Activated naive CD4-positive, alpha-beta T cell (primary cell): ENCODE data around the gene MDM2.

Source experiments
- DNase-seq, 4 experiments: peaks; one replicate each; lab custom pipeline; 2025; lab: John Stamatoyannopoulos, UW

MDM2 gene

GRCh38 chr12:68807576-68808387 lies at the start of gene MDM2:
Gene MDM2, plus strand, starts transcription at chr12:68808177. Its CDS starts 301 bp downstream, at chr12:68808478.
- DNase-seq, result peak; percentile 80 to 95 (median 90)

DNA sequence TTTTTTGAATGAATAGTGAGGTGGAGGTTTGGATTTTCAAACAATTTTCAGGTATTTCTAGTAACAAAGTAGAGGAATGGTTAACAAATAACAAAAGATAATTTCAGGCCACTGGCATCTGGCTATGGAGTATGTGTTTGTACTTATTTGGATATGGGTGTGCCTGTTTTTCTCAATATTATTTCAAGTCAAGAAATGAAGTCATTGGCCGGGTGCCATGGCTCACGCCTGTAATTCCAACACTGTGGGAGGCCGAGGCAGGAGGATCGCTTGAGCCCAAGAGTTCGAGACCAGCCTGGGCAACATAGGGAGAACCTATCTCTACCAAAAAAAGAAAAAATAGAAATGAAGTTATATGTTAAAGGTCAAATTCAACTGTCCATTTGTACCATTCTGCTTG lies 48.1 kb upstream of the MDM2 start:
- DNase-seq, result no peak

GRCh38 chr12:68760806-68761441 lies 47.1 kb upstream of the MDM2 start:
- DNase-seq, result no peak

DNA sequence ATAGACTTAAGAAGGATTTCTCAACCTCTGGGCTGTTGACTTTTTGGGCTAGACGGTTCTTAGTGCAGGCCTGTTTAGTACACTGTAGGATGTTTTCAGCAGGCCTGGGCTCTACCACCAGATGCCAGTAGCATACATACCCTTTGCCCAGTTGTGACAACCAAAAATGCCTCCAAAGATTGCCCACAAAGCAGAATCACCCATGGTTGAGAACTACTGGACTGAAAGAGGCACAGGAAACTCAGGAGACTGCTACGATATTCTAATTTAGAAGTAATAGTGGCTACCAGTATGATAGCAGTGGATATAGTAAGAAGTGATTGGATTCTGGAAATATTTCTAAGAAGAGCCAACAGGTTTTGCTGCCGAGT lies 46.5 kb upstream of the MDM2 start:
- no peak for DNase-seq

- no peak for DNase-seq
Measured at GRCh38 chr12:68761901-68762630, 45.9 kb upstream of the MDM2 start.

DNA sequence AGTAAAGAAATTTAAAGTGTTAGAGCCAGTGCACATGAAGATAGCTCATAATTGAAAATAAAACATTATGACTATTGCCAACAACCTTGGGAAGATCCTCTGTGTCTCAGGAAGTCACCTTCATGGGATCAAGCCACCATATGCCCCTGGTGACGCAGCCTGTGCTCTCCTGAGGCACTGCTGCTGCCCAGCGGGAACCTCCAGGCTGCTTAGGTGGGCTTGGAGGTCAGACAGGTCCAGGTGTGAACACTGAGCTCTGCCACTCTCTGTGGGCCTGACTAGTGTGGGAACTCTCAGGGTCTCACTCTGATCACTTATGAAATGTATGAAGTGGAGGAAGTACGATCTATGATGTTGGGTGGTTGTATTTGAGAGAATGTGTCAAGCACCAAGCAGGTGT lies 45.3 kb upstream of the MDM2 start:
- no peak for DNase-seq

DNA sequence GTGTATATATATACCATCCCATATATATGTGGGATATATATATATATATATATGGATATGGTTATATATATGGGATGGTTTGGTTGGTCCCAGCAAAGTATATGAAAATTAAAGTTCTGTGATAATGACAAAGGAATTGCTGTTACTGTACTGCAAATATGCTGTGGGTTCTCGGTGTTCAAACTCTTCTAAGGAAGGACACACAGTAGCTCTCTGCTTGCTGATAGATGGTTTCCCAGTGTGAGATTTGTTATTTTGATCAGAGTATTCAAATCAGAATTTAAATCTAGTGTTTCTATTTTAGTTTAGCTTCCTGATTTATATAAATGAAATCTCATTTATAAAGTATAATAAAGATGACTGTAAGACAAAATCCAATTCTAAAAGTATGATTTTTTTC lies 42.3 kb upstream of the MDM2 start:
- DNase-seq, result no peak

DNA sequence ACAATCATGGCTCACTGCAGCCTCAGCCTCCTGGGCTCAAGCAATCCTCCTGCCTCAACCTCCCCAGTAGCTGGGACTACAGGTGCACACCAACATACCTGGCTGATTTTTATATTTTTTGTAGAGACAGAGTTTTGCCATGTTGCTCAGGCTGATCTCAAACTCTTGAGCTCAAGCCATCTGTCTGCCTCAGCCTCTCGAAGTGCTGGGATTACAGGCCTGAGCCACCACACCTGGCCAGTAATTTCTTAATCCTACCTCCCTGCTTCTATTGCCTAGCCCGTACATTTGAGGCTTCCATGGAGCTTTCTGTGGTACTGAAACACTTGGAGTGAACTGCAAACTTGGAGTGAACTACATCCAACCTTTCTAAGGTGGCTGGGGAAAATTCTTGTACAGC lies 41.3 kb upstream of the MDM2 start:
- no peak for DNase-seq

GRCh38 chr12:68767191-68767590 lies 40.8 kb upstream of the MDM2 start:
- no peak for DNase-seq

DNA sequence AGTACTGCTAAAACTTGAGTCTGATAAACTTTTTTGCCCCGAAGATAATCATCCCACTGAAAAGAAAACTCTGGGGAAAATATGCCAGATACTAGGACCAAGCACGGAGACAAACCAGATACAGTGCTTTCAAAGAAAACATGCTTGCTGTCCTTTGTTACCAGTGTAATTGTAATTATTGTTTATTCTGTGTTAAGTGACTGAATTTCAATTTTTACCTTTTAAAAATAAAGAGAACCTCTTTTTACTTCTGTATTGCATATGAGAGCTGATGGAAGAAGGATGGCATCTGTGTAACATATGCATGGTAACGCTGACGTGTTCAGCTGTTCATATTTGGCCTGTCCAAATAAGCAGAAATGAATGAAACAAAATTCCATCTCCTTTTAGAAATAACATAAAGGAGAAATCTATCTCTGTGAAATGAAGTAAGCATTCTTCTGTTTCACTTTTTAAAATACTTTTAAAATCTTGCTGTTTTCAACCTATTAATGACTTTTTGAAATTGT lies 39.5 kb upstream of the MDM2 start:
- no peak for DNase-seq

DNA sequence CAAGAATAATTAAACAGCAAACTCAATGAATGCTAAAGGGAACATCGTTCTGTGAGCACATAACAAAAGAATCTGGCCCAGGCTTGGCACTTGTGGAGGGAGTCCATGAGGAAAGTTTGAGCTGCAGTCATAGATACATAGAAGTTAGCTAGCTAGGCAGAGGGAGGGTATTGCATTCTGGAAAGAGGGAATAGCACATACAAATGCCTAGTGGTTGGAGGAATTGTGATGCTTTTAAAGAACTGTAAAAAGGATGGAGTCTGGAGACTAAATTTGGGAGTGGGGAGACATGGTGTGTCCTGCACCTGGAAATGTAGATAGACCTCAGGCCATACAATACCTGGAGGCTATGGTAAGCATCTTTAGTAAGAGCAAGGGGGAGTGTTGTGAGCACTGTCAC lies 38.0 kb upstream of the MDM2 start:
- DNase-seq, result no peak

- no peak for DNase-seq
Measured at GRCh38 chr12:68771223-68771925, 36.6 kb upstream of the MDM2 start.

DNA sequence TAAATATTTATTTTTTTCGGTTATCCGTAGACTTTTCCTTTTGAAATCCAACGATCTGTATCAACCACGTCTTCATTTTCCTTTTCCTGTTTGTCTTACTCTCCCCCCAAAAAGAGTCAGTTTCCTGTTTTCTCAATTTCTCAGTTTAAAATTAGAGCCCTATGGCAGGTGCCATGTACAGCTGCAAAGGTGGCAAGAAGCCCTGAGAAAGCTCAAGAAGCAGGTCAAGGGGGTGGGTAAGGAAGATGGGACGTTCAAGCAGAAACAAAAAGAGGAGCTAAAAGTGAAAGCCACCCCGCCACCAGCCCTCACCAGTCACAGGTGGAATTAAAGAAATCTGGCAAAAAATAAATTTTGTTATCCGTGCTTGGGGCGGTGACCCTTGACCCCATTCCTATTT lies 35.3 kb upstream of the MDM2 start:
- no peak for DNase-seq

DNA sequence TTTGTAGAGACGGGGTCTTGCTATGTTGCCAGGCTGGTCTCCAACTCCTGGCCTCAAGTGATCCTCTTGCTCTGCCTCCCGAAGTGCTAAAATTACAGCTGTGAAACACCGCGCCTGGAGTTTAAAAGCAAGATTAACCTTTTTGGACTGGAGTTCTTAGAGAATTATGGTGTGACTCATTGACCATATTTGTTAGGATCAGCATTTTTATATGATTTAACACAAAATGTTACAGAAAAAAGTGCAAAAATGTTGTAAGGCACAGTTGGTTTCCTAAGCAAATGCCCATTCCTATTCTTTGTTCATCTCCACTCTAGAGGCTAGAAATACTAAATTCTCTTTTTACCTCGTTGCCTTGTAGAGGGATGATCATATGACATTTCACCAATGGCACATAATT lies 34.4 kb upstream of the MDM2 start:
- no peak for DNase-seq

GRCh38 chr12:68775121-68775630 lies 32.8 kb upstream of the MDM2 start:
- DNase-seq, result no peak

DNA sequence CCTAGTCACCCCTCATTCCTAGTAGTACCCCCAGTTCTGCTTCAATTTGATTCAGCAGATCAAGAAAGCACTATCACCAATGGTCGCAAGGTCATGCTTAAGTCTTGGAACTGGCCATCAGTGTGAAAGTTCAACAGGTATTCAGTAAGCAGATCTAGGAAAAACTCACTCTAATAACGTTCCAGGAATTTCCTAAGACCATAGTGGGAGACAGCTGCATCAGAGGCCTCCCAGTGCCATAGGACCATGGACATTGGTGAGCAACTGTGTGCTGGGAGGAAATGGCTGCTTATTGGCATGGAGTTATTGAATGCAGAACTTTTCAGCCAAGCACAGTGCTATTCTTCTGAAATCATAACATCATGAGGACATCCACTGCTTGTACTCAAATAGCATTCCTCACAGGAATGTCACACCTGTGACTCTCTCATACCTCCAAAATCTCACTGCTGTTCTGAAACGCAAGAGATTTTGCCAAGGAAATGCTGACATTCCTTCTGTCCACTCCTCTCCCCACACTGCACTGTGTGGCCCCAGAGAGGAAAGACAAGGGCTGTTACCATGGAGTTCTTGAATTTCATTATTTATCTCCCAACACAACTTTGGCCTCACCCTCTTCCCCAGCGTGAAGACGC lies 30.9 kb upstream of the MDM2 start:
- no peak for DNase-seq

GRCh38 chr12:68779280-68779679 lies 28.7 kb upstream of the MDM2 start:
- no peak for DNase-seq

- DNase-seq, result no peak
Measured at GRCh38 chr12:68780731-68781130, 27.2 kb upstream of the MDM2 start.

- DNase-seq, result no peak
Measured at GRCh38 chr12:68781728-68782127, 26.2 kb upstream of the MDM2 start.

- no peak for DNase-seq
Measured at GRCh38 chr12:68784015-68784414, 24.0 kb upstream of the MDM2 start.

GRCh38 chr12:68785358-68785757 lies 22.6 kb upstream of the MDM2 start:
- DNase-seq, result no peak

GRCh38 chr12:68785823-68786222 lies 22.2 kb upstream of the MDM2 start:
- DNase-seq, result no peak
